GM21737 (cell line): ENCODE measurements around the gene CDC45.

Source experiments
- ATAC-seq: cut with Tn5 transposase; IDR thresholded peaks from one replicate; pipeline ENCODE4 v1.9.1; 2021; ENCODE audit warnings: mild to moderate bottlenecking, moderate library complexity; ENCODE audit not compliant: unreplicated experiment

The CDC45 gene

DNA sequence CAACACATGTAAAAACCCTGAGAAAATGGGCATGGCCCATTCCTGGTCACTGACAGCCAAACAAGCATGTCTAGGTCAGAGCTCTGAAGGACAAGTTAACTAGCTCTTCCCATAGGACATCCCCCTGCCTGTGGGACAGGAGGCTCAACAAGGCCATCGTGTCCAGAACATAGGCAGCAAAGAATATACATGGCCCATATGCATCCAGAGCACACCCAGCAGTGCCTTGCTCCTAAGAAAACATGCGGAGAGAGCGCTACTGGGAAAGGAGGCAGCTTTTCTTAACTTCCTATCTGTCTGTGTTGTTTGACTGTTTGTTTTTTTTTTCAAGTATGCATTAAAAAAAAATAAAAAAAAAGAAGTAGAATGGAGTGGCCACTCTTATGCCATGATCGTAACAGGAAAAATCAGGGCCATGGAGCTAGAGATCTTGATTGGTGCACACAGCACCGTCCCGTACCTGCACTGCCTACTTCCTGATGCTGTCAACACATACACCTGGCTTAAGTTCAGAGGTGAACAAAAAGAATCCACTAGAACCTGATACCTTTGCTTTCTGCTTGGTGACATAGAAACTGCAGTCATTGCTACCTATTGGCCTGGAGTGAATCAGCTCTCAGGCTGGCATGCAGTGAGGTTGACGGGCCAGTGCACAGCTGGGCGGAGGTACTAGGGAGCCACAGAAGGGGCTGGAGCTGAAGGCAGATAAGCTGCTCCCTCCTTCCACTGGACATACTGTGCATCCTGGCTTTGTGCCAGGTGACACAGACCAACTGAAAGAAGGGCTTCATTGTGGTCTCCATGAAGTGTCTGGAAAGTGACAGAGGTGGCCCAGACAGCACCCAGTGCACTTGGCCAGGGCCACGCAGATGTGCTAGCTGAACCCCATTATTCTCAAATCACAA, 12.6 kb upstream of the CDC45 start:
- no peak for ATAC-seq

DNA sequence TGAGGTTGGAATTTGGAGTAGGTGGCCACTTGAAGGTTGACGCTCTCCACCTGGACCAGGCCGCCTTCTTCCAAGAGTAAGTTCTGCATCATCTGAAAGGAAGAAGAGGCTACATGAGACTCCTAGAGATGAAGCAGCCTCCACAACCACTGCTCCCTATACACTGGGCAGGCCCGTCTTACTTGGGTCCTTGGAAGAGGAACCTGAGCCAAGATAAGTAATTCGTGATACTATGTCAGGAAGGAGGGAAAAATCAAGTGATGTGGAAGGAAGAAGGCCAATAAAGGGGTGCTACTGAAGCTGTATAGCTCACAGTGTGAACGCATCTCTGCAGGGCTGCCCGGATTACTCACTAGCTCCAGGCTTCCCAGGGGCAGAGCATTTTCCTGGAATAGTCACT, 11.8 kb upstream of the CDC45 start:
- ATAC-seq = no peak

DNA sequence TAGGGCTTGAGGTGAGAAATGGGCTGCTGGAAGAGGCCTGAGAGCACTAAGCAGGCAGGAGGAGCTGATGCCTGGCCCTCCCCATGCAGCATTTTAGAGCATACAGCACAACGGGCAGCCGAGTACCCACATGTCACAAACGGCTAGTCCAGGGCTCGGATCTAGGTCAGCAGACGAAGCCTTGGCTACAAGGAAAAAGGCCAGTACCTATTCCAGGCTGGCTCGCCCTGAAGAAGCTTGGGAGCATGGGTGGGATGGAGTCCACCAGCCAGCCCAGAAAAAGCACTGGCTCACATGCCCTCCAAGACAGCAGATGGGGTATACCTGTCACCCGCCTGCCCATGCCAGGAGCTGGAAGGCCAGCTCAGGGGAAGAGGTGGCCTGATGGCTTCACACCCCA, 10.3 kb upstream of the CDC45 start:
- no peak for ATAC-seq

DNA sequence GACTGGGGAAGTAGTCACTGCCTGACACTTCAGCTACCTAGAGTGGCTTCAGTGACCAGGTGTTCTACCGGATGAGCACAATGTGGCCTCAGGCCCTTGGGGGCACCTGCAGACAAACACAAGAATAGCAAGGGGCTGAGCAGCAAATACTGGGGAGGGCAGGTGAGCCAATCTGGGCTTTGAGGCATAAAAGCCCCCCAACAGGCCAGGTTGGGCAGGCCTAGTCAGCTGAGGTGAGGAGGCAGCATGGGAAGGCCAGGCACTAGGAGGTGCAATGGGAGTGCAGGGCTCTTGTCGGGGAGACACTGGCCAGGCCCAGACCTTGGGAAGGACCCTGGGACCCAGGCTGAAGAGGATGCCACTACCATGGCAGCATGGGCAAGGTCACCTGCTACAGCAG, 9.7 kb upstream of the CDC45 start:
- ATAC-seq = no peak

DNA sequence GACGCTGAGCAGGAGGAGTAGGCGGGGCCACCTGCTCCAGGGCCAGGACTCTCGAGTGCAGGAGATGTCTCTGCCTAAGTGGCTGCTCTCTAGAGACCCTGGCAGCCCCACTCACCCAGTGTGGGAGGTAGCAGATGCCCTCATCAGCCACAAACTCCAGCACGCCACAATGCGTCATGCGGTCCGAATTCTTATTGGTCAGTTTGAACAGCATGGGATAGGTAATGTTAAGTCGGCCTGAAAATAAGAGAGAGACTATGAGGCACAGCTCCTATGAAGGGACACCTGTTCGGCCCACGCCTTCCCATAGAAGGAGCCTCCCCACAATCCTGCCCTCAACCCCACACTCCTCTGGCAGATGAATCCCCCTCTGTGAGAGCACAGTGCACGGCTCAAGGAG, 8.1 kb upstream of the CDC45 start:
- no peak for ATAC-seq

DNA sequence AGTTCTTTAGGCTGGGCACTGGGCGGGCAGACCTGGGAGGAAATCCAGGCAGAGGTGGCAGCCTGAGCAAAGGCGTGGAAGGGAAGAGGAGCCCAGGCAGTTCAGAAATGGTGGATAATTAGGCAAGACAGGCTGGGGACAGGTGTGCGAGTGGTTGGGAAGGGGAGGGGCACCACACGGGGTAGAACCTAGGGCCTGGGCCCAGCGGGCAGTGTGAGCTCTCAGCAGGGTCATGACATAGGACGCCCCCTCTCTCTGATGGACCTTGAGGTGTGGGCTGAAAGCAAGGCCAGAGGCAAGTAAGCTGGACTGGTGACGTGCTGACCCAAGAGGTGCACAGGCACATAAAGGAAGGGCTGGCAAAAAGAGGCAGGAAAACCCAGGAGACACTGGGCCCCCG, 7.5 kb upstream of the CDC45 start:
- ATAC-seq = no peak

DNA sequence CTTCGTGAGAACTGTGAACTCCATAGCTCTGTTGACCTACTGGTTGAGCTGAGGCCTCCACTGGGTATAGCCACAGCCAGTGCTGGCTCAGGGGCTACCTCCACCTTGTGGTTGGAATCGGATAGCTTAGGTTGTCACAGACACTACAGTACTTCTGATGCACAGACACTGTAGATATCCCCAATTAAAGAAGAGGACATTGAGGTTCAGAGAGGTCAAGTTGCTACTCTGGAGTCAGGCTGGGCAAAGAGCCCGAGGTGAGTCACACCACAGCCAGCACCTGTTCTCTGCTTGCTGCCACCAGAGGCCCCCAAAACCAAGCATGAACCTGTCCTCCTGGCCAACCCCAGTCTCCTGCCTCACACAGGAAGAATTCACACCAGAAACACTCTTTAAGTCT, 6.1 kb upstream of the CDC45 start:
- ATAC-seq = no peak

DNA sequence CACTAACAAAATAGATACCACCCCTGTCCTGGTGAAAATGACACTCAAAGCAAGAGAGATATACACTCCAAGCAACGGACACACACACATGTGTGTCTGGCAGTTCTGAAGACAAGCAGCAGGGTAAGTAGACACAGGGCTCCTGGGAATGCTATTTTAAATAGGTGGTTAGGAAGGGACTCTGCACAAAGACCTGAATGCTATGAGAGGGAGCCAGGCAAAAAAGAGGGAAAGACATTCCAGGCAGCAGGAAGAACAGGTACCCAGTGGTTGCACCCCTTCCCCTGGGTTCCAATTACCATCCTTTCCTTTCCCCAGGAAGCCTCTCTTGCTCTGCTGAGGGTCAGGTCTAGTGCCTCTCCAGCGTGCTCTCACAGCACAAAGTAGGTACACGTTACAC, 3.7 kb upstream of the CDC45 start:
- ATAC-seq = no peak

DNA sequence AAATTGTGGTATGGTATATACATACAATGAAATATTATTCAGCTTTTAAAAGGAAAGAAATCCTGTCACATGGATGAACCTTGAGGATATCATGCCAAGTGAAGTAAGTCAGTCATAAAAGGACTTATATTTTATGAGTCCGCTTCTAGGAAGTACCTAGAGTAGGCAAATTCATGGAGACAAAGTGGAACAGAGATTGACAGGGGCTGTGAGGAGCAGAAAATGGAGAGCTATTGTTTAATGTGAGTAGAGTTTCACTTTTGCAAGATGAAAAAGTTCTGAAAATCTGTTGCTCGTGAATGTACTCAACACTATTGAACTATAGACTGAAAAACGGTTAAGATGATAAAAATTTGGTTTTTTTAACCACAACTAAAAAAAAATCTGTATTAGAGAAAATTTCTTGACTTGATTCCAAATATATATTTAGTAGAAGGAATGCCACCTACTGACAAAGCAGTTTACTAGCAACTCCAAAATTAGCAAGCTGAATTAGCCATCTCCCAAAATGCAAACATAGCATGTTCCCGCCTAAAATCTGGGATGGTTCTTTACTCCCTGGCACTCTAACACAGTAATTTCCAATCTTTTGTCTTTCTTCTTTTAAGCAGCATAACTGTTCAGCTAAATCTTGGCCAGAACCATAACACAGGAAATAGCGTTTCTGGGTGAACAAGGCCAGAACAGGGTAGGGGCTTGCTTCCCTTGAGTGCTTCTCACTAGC, 2.2 kb upstream of the CDC45 start:
- ATAC-seq = no peak

DNA sequence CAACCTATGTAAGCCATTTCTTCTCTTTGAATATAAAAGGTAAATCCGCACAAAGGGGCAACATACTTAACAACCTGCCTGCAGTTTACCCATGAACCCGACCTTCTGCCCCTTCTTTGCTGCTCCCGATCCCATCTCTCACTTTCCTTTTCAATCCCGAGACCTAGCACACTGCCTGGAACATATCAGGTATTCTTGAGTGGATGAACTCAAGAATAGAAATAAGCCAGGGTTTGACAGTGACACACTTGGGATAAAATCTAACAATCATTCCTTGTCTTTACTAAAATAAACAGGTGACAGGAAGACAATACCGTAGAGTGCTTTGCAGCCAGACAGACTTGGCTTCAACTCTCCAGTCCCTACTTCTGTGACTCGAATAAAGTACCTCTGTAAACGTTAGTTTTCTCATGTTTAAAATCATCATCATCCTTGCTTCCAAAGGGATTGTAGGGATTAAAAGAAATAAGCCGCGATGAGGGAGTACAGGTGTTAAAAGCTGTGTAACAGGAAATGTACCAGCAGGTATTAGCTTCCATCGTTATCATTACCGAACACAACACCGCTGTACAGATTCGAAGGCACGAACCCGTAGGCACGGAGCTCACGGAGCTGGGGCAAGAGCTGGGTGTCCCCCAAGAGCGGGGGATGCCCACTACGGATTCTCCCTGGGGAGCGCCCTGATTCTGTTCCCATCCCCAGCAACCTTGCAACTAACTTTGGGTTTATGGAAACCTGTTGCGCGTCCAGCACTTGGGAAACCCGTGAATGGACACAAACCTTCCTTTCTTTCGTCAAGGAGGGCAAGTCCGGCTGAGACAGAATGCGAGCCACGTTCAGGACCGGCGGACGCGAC, 1.4 kb upstream of the CDC45 start:
- ATAC-seq = no peak

DNA sequence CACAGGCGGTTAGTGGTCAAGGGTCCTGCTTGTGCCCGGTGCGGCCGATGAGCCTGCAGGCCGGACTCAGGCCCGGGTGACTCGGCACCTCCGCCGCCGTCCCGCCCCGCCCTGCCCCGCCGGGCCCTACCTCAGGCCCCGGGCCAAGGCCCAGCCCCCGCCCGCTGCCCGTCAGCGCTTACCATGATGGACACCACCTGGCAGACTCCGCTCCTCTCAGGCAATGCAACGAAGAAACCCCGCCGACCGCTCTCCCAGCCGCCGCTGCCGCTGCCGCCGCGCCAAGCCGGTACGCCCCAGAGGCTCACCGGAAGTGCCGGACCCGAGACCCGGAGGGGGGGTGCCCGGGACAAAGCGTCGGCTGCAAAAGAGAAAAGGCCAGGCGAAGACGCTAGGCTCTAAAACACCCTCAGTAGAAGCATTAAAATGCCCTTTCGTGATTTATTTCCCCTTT, 792 bp upstream of the CDC45 start, which contains the start of gene UFD1:
UFD1 (minus strand) TSS at position 293 of the 454 bp plus-strand sequence; CDS start at position 185, 108 bp downstream.
- peak; percentile 45 for ATAC-seq

DNA sequence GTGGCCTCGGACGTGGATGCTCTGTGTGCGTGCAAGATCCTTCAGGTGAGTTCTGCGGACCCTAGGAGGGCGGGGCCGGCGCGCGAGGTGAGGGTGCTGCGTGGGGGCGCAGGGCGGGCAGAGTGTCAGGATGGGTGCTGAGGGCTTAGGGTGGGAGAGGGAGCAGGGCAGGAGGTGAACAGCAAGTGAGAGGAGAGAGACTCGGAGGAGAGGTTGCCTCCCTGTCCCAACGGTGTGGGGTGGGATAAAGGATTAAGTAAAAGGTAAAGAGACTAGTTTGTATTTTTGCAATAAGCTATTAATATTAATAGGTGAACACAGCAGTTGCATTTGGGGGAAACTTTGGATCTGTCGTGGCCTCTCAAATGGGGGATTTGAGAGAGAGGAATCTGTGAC, 451 bp downstream of the CDC45 start:
- ATAC-seq = no peak

DNA sequence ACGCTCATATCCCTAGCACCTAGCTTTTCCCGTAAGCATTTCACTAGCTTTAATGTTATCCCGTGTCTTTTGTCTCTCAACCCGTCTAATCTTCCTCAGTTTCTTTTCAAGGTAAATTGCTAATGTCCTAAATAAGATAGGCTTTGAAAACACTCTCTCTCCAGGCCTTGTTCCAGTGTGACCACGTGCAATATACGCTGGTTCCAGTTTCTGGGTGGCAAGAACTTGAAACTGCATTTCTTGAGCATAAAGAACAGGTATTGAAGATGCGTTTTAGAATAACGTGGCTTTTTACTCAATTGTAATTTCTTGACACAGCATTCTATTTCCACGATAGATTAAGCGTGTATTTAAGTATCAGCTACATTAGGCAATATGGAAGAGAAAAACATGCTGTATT, 1.1 kb downstream of the CDC45 start:
- ATAC-seq = no peak

DNA sequence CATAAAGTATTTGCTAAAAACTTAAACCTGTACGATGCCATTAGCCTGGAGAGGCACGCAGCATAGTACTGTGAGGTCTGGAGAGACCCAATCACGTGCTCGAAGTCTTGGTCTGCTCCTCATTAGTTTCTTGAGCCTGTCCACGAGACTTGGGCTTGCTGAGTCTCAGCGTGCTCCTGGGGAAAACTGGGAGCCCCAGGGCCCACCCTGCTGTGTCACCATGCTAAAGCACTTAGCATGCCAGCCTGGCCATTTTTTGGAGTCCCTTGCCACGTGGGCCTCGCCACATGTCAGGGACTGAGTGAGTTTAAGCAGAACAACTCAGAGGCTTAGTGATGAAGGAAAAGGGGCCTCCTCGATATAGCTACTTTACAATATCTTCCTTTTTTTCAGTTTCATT, 2.6 kb downstream of the CDC45 start:
- ATAC-seq = no peak

DNA sequence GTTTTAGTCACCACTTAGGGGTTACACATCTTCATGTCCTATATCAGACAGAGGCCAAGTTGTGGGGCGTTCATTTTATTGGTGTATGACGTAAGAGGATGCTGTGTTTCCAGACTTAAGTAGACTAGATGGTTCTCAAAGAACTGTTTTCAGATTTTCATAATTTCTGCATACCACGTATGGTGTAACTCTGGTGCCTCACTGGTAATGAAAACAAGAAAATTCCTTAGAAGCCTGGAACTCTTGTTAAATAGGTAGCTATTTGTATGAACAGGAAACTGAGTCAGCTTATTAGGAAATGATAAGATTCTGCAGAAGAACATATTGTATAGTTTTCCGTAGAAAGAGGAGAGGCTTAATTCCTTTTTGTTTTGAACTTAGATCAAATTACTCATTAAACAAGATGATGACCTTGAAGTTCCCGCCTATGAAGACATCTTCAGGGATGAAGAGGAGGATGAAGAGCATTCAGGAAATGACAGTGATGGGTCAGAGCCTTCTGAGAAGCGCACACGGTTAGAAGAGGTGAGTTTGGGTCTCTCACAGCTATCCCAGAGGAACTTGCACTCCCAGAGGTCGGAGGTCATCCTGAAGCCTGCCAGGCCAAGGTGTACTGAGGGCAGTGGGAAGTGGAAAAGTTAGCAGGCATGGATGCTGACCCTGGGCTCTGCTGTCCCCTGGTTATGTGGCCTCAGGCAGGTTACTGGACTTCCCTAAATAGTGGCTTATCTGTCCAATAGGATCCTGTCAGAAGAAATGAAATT, 3.9 kb downstream of the CDC45 start:
- ATAC-seq = no peak

DNA sequence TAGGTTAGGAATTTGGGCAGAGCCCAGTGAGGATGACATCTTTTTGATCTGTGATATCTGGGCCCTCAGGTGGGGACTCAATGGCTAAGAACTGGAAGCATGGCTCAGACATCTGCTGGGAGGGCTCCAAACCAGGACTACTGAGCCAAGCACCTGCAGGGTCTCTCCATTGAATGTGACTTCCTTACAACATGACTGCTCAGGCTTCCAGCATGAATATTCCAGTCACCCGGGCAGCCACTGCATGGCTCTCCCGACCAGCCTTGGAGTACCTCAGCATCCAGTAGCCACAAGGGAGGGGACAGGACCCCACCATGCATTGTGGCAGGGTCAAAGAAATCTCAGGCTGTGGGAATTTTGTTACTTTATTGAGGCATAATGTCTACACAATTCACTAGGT, 8.6 kb downstream of the CDC45 start:
- no peak for ATAC-seq

DNA sequence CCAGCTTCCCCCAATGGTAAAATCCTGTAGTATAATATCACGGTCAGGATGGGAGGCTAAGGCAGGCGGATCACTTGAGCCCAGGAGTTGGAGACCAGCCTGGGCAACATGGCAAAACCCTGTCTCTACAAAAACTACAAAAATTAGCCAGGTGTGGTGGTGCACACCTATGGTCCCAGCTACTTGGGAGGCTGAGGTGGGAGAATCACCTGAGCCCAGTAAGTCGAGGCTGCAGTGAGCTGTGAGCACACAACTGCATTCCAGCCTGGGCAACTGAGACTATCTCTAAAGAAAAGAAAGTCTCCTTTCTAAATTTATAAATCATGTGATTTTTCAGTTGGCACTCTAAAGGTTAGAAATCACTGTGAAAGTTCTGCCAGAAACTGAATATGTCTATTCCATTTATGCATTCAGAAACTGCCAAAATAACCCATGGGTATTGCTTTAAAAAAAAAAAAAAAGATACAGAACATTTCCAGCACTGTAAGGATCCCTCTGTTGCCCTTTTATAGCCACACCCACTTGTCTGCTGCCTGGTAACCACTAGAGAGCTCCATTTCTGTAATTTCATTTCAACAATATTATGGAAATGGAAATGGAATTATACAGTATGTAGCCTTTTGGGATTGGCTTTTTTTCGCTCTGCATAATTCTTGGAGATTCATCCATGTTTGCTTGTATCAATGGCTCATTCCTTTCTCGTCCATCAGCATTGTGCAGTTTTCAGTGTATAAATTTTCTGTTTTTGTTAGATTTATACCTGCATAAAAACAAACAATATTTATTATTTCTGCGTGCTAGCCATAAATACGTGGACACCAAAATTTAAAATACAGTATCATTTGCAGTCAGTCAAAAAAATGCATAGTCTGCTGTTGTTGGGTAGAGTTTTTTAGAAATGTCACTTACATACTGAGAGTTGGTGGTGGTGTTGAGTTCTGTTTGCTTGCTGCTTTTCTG, 9.4 kb downstream of the CDC45 start:
- no peak for ATAC-seq

DNA sequence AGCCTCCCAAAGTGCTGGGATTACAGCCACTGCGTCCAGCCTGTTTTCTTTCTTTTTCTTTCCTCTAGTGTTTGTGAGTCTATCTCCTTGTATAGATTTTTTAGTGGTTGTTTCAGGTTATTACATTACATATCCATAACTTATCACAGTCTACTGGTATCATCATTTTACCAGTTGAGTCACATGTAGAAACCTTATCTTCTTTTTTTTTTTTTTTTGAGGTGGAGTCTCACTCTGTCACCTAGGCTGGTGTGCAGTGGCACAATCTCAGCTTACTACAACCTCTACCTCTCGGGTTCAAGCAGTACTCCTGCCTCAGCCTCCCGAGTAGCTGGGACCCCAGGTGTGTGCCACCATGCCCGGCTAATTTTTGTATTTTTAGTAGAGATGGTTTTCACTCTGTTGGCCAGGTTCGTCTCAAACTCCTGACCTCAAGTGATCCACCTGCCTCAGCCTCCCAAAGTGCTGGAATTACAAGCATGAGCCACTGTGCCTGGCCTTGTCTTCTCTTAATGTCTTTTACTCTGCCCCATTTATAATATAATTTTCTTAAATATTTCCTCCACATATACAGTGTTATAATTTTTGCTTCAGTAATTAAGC, 11.0 kb downstream of the CDC45 start:
- no peak for ATAC-seq
